Epithelial cell of prostate (primary cell): Measurements from ENCODE around the gene SYT10.
"Not testable (repeated sequence)": the region's sequence is repeated elsewhere in the genome, so short reads cannot be mapped to it uniquely, and the experiment has no call there.

Source experiments
- DNase-seq: peaks from one replicate; pipeline ENCODE4 v3.0.0-alpha.2; 2011; ENCODE audit warnings: low read depth, low spot score
- H3K27ac ChIP-seq: fragments of 450-650 bp; 2 replicates; pipeline ENCODE4 v1.5.1; 2017; ENCODE audit warnings: mild to moderate bottlenecking

The SYT10 gene

GRCh38 chr12:33439587-33440011 lies at the start of gene SYT10:
Gene SYT10, minus strand, starts transcription at chr12:33439819. Its CDS starts 297 bp downstream, at chr12:33439522.
- no peak for DNase-seq
- no peak within 1 kb of the TSS for H3K27ac ChIP-seq

GRCh38 chr12:33488036-33488435 lies 48.4 kb upstream of the SYT10 start:
- DNase-seq, result peak; percentile 94
- H3K27ac ChIP-seq, result peak overlapping the region; percentile 52

DNA sequence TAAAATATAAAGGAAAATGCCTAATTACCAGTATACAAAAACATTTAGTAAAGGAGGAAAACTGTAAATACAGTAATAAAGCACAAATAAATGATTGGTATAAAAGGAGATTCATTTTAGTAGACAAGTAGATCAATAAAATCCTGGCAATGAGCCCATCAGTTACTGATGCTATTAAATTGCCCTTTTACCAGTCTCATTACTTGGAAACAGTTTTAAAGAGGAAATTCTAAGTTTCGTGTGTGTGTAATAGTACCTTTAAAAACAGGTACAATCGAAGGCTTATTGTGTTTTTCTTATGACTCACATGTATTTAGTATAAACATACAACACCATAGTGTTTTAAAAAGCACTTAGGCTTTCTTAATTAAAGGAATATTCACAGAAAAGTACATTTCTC lies 46.4 kb upstream of the SYT10 start:
- no peak overlapping the region for H3K27ac ChIP-seq
- DNase-seq, result no peak

DNA sequence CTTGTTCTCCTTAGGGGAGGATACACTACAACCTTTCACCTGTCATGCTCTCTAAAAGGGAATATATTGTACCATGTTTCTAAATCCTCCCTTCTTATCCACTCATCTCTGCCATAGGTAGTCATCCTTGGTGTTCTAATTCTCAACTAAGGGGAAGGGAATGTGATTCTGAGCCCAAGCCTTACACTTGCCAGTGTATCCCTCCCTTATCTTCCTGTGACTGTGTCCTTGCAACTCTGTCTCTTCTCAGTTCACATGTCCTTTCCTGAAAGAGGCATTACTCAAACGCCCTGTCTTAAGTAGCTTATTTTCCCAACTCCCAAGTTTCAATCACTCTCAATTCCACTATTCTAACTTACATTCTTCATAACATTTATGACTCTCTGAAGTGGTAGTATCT lies 44.5 kb upstream of the SYT10 start:
- H3K27ac ChIP-seq, result no peak overlapping the region
- DNase-seq, result no peak

- no peak overlapping the region for H3K27ac ChIP-seq
- DNase-seq, result no peak
Measured at GRCh38 chr12:33480366-33480765, 40.7 kb upstream of the SYT10 start.

GRCh38 chr12:33476058-33476457 lies 36.4 kb upstream of the SYT10 start:
- DNase-seq, result no peak
- no peak overlapping the region for H3K27ac ChIP-seq

DNA sequence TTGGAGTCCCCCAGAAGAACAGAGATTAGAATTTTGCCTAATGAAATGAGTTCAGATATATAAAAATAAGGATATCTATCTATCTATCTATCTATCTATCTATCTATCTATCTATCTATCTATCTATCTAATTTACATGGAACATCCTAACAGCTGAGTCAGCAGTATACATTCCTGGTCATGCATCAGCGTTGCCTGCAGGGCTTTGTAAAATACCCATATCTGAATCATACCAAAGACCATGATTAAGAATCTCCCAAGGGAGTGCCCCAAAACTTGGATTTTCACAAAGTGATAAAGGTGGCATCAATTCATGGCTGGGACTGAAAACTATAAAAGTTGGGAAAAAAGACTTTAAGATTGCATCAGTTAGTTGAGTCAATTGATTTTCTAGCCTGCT lies 32.7 kb upstream of the SYT10 start:
- DNase-seq, result no peak

GRCh38 chr12:33455096-33455495 lies 15.5 kb upstream of the SYT10 start:
- no peak for DNase-seq
- H3K27ac ChIP-seq, result no peak overlapping the region

More for the DNA sequence above, 32.7 kb upstream of the SYT10 start:
- H3K27ac ChIP-seq, result no peak overlapping the region

DNA sequence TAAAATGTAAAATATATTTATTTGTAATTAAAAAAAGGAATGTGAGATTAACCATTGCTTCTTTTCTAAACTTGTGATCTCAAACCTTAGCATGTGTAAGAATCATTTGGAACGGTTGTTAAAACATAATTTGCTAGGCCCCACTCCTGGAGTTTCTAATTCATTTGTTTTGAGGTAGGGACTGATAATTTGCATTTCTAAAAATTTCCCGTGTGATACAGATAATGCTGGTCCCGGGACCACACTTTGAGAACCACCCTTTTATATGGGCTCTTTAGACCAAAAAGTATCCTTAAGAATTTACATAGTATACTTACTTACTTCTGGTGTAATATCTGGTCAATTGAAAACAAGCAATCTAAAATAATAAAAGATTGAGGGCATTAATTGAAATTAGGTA lies 10.9 kb upstream of the SYT10 start:
- H3K27ac ChIP-seq, result no peak overlapping the region
- no peak for DNase-seq

- no peak overlapping the region for H3K27ac ChIP-seq
- no peak for DNase-seq
Measured at GRCh38 chr12:33440477-33440876, 858 bp upstream of the SYT10 start.

DNA sequence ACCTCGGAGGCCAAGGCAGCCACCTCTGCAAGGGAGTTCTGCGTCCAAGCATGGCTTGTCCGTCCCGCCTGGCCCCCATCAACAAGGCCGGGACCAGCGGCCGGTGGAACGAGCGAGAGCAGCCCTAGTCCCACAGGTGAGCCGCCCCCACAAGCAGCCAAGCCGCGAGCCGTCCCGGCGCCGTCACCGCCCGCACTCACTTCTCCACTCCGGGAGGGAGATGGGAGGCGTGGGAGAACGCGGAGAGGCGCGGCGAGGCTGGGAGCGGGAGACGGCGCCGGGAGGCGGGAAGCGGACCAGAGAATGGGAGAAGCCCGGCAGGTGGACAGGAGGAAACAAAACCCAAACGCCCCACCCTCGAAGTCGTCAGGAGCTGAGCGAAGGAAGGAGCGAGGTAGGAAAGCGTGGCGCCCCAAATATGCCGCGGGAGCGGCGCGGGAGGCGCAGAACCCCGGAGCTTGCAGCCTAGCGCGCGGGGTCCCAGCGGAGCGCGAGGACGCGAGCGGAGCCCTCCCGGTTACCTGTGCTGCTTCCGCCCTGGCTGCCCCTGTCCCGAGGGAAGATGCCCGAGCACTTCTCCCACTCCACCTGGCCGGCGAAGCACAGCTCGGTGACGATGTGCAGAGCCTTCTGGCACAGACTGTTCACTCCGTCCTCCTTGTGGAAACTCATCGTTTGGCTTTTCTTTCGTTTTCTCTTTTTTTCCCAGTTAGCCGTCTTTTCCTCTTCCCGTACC lies 600 bp downstream of the SYT10 start:
- no peak overlapping the region for H3K27ac ChIP-seq

GRCh38 chr12:33438025-33438772 lies 1.4 kb downstream of the SYT10 start:
- no peak for DNase-seq
- H3K27ac ChIP-seq, result no peak overlapping the region

More for the DNA sequence above, 600 bp downstream of the SYT10 start:
- no peak for DNase-seq

- no peak for DNase-seq
Measured at GRCh38 chr12:33437598-33437997, 2.0 kb downstream of the SYT10 start.

GRCh38 chr12:33432992-33433391 lies 6.6 kb downstream of the SYT10 start:
- no peak for DNase-seq
- no peak overlapping the region for H3K27ac ChIP-seq

More at GRCh38 chr12:33437598-33437997, 2.0 kb downstream of the SYT10 start:
- H3K27ac ChIP-seq, result no peak overlapping the region

DNA sequence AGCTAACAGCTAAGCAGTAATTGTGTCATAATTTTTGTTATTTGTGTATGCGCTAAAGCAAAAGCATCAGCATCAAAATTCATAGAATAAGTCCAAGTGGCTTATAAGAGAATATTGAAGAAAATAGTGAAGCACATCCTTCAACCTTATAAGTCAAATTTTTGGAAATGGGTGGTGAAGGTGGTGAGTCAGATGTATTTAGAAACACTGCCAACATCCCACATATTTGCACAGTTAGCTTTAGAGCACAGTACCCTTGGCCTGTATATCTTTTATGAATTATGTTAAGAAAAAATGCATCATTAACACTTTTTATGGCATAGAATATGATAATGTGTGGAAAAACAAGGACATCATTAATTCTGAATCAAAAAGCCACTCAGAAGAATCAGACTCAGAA lies 8.0 kb downstream of the SYT10 start:
- DNase-seq, result no peak
- H3K27ac ChIP-seq, result no peak overlapping the region

DNA sequence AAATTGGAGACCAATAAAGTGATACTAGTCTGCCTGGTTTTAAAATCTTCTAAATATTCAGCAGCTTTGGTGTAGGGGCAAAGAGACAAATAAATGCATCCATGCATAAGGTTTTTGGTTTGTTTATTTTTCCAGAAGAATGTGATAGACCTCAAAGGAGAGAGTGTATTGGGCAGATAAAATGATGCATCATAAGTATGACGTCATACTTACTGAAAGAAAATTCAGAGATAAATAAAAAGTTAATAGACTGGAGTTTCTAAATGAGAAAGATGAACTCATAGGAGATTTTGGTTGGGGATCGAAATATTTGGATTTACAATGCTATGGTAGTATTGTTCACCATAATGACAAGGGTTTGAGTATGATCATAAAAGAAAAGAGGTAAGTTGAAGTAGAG lies 10.2 kb downstream of the SYT10 start:
- H3K27ac ChIP-seq, result no peak overlapping the region
- no peak for DNase-seq

- DNase-seq, result no peak
- no peak overlapping the region for H3K27ac ChIP-seq
Measured at GRCh38 chr12:33427071-33427470, 12.5 kb downstream of the SYT10 start.

GRCh38 chr12:33423706-33424105 lies 15.9 kb downstream of the SYT10 start:
- H3K27ac ChIP-seq, result no peak overlapping the region
- DNase-seq, result no peak

DNA sequence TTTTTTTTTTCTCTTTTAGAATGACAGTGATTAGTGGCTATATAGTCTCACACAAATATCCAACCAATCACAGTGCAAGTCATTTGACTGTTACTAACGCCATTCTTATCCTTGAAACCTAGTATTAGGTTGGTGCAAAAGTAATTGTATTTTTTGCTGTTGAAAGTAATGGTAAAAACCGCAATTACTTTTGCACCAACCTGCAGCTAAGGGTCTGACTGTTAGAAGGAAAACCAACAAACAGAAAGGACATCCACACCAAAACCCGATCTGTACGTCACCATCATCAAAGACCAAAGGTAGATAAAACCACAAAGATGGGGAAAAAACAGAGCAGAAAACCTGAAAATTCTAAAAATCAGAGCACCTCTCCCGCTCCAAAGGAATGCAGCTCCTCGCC lies 27.2 kb downstream of the SYT10 start:
- DNase-seq, H3K27ac ChIP-seq: not testable (repeated sequence)

GRCh38 chr12:33383503-33383902 lies 56.1 kb downstream of the SYT10 start:
- no peak overlapping the region for H3K27ac ChIP-seq
- no peak for DNase-seq

- DNase-seq, result no peak
- H3K27ac ChIP-seq, result no peak overlapping the region
Measured at GRCh38 chr12:33376153-33376552, 63.5 kb downstream of the SYT10 start.

DNA sequence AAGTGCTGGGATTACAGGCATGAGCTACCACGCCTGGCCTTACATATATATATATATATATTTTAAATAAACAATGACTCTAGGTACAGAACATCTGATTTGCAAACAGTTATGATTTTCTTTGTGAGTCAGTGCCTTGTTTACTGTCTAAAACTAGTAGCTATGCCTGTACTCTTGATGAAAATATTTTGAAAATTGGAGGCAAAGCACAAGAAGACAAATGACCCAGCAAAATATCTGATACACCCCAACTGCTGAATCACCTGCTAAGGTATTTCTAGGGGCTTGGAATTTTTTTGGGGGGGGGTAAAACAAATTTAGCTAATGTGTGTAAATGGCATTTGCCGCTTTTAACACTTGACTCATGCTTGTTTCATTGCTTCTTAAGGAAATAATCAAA lies 69.3 kb downstream of the SYT10 start:
- no peak overlapping the region for H3K27ac ChIP-seq
- DNase-seq, result no peak
